Superior temporal gyrus (tissue), 1 donor: ENCODE results near the gene P3H4.

ENCODE experiments used
- DNase-seq: peaks from one replicate; pipeline ENCODE4 v3.0.0-alpha.2; 2016; ENCODE audit errors: extremely low spot score

The P3H4 gene

GRCh38 chr17:41821776-41822175 is 10.0 kb upstream of the P3H4 start:
- no peak for DNase-seq

DNA sequence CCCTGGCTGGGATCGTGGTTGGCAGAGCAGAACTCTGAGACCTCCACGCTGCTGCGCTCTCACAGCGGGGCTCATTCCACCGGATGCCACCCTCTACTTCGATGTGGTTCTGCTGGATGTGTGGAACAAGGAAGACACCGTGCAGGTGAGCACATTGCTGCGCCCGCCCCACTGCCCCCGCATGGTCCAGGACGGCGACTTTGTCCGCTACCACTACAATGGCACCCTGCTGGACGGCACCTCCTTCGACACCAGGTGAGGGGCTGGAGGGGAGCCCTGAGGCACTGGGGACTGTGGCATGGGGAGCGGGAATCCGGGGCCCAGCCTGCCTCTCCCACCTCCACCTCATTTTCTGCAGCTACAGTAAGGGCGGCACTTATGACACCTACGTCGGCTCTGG is 6.3 kb upstream of the P3H4 start:
- DNase-seq: no peak

- no peak for DNase-seq
These were observed 5.0 kb upstream of the P3H4 start for GRCh38 chr17:41816637-41817320.

DNA sequence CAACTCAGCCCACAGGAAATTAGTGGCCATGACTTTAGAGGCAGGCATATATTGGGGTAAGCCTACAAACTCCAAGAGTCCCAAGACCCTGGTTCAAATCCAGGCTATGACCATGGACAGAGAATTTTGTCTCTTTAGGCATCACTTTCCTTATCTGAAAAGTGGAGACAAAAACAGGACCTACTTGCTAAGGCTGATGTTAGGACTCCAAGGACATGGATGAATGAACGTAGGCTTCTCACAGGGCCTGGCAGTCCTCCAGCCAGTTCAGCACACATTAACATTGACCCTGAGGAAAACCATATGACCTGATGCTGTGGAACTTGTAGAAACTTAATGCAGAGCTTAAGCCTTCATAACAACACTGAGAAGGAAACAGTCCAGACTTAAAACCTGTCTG is 2.4 kb upstream of the P3H4 start:
- no peak for DNase-seq

DNA sequence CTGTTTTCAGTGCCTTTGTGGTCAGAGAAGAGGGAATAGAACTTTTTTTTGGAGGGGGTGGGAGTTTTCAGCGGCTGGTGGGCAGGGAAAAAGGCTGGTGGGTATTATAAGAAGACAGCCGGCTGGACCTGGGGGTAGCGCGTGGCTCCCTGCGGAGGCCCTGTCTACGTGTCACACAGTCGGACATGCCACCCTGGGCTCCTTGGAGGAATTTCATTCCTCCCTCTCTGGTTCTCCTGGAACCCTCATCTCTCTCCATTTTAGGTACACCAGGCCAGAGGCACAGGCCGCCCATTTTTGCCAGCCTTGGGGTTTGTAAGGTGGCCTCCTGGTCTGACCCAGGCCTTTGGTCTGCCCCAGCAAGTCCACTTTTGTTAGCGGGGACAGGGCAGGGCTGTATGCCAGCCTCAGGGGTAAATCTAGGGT is 2.0 kb upstream of the P3H4 start:
- DNase-seq: no peak

GRCh38 chr17:41813152-41813680 is 1.5 kb upstream of the P3H4 start:
- no peak for DNase-seq

DNA sequence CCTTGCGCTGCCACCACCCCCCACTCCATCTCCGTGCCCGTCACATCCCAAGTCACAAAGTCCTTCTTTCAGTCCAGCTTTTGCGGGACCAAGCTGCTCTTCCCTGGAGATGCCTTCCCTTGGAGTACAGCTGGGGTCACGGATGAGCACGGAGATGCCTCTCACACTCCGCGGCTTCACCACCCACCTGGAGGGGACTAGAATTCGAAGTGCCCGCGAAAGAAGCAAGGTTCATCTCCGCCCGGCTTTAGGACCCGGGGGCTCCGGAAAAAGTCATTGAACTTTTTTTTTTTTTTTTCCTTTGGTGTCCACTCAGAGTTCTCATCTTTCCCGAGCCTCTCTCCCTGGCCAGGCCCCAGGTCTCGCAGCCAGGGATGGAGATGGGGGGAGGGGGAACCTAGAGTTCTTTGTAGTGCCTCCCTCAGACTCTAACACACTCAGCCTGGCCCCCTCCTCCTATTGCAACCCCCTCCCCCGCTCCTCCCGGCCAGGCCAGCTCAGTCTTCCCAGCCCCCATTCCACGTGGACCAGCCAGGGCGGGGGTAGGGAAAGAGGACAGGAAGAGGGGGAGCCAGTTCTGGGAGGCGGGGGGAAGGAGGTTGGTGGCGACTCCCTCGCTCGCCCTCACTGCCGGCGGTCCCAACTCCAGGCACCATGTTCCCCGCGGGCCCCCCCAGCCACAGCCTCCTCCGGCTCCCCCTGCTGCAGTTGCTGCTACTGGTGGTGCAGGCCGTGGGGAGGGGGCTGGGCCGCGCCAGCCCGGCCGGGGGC is 817 bp upstream of the P3H4 start, which contains the start of gene FKBP10:
Gene FKBP10 (plus strand): TSS at position 624 of the 771 bp plus-strand sequence. CDS start 31 bp downstream, at position 655.
- peak; percentile 35 for DNase-seq

- no peak for DNase-seq
These were observed 845 bp downstream of the P3H4 start for GRCh38 chr17:41810659-41811548.

GRCh38 chr17:41806685-41807445 is 4.9 kb downstream of the P3H4 start:
- no peak for DNase-seq

DNA sequence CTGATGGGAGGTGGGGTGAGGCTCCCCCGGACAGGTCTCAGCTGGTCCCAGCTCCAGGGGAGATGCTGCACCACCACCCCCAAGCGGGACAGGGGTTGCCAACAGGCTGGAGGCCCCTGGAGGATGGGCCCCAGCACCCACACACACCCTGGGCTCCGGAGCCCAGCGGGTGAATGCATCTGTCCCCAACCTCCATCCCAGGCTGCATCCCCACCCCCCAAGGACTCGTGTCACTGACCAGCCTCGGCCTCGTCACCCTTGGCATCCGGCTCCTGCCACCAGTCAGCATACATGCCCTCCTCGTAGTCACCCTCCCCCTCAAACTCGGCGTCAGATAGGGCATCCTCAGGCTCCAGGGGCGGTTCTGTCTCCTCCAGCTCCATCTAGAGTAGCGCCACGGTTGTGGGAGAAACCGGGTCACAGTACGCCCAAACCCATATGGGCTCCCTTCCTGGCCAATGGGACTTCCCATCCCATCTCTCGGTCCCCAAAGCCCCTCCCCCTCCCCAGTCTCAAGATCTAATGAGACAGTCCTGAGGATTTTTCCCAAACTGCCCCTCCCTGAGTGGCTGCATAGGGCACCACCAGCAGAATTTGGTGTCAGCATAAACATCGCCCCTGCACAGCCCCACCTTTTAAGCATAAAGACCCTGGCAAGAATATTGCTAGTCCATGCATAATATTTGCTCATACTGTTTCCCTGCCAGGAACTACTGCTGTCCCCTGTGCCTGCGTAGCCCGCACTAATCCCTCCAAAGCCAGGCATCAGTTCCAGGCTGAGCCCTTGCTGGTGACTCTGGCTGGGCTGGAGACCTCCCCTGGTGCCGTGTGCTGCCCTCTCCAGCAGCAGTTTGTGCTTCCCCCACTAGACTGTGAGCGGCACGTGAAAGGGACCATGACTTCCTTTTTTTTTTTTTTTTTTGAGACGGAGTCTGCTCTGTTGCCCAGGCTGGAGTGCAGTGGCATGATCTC is 8.4 kb downstream of the P3H4 start:
- DNase-seq: no peak

DNA sequence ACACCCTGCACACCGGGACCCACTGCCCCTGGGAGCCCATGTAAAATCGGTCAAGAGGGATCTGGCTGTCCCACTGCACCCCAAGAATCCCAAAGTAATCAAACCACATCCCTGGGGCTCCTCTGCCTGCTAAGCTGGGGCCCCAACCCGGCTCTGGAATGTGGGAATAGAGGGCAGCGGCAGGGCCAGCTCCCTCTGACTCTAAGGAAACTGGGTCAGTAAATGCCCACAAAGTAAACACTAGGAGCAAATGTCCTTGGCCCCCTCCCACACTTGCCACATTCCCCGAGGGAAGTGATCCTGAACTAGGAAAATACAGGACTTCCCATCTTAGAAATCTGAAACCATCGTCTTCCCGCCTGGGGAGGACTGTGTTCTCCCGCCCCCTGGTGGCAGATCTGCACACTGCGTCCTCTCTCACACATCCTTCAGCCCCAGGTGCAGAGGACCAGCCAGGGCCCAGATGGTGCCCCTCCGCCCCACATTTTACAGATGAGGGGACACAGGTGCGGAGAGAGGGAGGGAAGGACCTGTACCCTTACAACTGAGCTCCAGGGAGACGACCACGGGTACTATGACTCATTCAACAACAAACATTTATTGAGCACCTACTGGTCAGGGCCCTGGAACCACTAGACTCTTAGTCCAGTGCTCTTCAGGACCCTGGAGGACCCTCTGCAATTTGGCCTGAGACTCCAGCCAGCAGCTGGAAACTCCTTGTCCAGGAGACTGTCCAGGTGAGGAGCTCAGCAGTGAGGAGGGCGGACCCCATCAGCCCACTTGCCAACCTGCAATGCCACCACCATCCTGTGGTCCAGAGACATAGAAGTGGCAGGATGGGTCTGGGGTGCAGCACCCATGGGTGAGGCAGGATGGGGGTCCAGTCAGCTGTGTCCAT is 10.1 kb downstream of the P3H4 start:
- peak; percentile 94 for DNase-seq

DNA sequence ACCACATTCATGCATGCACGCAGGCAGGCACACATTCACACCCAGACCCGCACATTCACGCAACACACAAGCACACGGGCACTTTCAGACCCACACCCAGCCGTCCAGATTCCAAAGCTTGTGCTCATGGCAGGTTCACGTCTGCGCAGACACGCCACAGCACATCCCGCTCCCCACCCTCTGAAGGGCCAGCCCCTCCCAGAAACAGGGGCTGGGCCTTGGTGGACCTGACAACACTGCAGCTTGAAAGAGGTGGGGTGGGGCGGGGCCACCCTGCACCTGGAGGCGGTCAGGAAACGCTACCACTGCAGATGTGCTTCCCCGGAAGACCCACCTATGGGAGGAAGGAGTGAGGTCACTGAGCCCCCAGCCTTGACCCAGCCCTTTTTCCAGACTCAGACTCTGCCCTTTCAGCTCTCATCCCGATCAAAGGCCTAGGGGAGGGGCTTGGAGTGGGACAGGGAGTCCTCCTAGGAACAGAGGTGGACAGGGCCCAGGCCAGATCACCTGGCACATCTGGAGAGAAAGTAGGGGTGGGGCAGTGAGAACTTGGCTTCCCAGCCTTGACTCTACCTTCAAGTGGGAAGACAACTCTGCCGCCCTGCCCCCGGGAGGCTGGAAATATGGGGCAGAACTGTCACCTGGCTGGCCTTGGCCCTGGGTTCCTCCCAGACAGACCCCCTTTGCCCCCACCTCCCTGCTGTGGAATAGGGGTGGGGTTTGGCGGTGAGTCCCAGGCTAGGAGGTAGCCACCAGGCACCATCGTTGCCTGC is 11.0 kb downstream of the P3H4 start:
- no peak for DNase-seq

DNA sequence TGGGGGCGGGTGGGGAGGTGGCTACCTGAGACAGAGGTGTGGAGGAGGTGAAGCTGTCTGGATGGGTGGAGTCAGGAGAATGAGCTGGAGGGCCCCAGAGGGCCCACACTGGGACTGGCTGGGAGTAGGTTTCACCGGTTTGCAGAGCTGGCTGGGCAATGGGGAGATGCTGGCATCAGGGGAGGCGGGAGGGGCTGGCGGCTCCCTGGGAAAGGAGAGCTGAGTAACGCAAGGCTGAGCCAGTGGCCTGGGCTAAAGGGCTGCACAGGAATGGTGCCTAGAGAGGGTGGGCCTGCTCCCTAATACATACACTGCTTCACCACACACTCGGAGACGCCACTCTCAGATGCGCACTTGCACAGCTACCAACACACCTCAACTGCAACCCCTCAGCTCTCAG is 12.4 kb downstream of the P3H4 start:
- DNase-seq: no peak

DNA sequence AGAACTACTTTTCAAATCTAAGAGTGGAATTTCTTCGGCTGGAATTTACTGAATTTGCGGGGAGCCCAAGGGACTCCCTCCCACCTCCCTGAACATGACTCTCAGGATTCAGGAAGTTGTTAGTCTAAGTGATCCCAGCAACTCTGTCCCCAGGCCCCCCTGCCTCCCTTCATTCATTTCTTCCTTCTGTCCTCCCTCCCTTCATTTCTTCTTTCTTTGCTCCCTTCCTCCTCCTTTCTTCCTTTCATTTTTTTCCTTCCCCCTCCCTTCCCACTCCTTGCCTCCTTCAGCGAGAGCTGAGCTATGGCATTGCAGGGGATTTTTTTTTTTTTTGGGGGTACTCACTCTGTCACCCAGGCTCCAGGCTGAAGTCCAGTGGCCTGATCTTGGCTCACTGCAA is 14.4 kb downstream of the P3H4 start:
- no peak for DNase-seq

DNA sequence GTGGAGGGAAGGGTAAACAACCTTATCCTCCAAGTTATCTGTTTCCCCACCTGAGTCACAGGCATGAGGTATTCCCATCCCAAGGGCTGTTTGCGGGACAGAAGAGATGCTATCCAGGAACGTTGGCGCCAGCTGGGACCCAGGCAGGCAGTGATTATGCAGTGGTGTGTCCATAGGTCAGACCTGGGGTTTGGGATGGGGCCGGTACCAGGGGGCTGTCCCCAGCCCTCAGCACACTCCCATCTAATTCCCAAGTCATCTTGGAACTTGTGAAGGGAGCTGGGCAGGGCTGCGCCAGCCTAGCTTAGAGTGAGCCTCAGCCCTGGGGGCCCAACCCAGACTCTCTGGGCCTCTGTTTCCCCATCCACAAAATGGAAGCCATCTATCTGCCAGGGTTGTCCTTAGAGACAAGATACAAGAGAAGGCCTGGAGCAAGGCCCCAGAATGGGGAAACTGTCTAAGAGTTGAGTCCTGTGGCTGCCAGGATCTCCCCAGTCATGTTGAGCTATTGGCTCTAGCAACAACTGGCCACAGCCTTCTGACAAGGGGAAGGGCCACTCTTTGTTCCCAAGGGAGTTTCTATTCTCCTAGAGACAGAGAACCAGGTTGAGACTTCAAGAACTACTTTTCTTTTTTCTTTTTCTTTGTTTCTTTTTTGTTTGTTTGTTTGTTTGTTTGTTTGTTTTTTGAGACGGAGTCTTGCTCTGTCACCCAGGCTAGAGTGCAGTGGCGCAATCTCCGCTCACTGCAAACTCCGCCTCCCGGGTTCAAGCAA is 15.4 kb downstream of the P3H4 start:
- no peak for DNase-seq

- DNase-seq: no peak
These were observed 17.2 kb downstream of the P3H4 start for GRCh38 chr17:41794540-41794975.

DNA sequence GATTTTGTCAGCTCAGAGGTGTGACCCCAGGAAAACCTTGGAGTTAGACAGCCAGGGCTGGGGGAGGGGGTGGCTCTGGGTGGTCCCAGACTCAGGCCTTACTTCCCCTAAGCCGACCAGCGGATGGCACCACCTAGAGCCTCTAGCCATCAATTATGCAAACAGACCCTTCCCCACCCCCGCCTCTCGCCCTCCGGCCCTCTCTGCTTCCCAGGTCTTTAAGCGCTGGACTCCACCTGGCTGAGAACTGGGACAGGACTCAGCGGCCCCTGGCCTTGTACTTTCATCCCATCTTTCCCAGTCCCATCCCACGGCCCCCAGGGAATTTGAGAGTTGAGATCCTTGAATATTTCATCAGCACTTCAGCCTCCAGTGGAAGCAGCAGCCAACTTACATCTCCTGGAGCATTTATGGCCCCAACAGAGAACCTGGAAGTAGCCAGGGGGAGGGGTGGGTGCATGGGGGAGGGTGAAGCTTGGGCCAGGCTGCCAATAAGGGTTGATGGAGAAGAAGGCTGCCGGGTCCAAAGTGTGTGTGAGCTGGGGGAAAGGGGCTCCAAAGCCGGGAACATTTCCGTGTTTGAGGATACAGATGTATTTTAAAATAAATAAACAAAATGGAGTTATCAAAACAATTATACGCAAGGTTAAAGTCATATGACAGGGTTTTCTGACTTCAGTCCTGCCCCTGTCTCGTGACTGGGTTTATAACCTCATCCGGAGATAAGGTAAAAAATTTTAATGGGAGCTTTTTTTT is 17.8 kb downstream of the P3H4 start:
- no peak for DNase-seq
